GM12891 (cell line): ENCODE results near the gene ZNF425. TPM values are rescaled to one million over a fixed set of nuclear protein-coding genes. Genes with fewer than 3 reads are reported as not detected.

Experiments
- DNase-seq: peaks from one replicate; pipeline ENCODE4 v3.0.0; 2011; ENCODE audit warnings: low spot score; ENCODE audit not compliant: insufficient read length
- FAIRE-seq: peaks from 2 replicates; lab custom pipeline; 2011; peaks lifted over from hg19 to GRCh38; lab: Jason Lieb, UNC
- PAX5 ChIP-seq: IDR thresholded peaks from 2 replicates; pipeline ENCODE4 v1.6.1; 2011; ENCODE audit warnings: low read length, moderate library complexity, mild to moderate bottlenecking; ENCODE audit not compliant: insufficient read depth, severe bottlenecking
- POLR2A ChIP-seq: IDR thresholded peaks from 2 replicates; pipeline ENCODE4 v1.6.1; 2011; ENCODE audit warnings: low read depth, low read length, control low read depth
- POLR2AphosphoS5 ChIP-seq: IDR thresholded peaks from 2 replicates; pipeline ENCODE4 v1.6.1; 2011; ENCODE audit warnings: low read depth, low read length, control low read depth
- POU2F2 ChIP-seq: IDR thresholded peaks from 2 replicates; pipeline ENCODE4 v1.6.1; 2011; ENCODE audit warnings: low read depth, mild to moderate bottlenecking, control low read depth, low read length, moderate library complexity
- SPI1 ChIP-seq: IDR thresholded peaks from 2 replicates; pipeline ENCODE4 v1.6.1; 2011; ENCODE audit warnings: low read depth, low read length, control low read depth
- TAF1 ChIP-seq: IDR thresholded peaks from 2 replicates; pipeline ENCODE4 v1.6.1; 2011; ENCODE audit warnings: low read depth, low read length, control low read depth
- polyA plus RNA-seq: library from polyadenylated mRNA; unstranded; fragments of >200 nt; gene quantifications from one replicate; pipeline ENCODE4 v1.2.1, GENCODE V29; 2012; ENCODE audit warnings: low read depth, missing spikeins, inconsistent platforms; ENCODE audit not compliant: missing spikeins

Gene ZNF425
- 1.1 TPM for polyA plus RNA-seq

- peak; percentile 95 for FAIRE-seq
- TF ChIP-seq PAX5 (no peak), SPI1 (peak; percentile 45), POLR2AphosphoS5 (peak; percentile 90), POU2F2 (peak; percentile 45; the same call in 1 of the 2 replicates), TAF1 (peak; percentile 78; the same call in 1 of the 2 replicates), POLR2A (peak; percentile 96)
- DNase-seq: peak; percentile 96
These were observed at the start of gene ZNF425 for GRCh38 chr7:149125863-149126661. TSS of gene ZNF425 (minus strand) at chr7:149126324. CDS start at chr7:149126213, 111 bp downstream.

GRCh38 chr7:149175150-149175549 is 49.0 kb upstream of the ZNF425 start:
- no peak for TF ChIP-seq PAX5
- no peak for TF ChIP-seq POU2F2
- TF ChIP-seq TAF1: no peak
- FAIRE-seq: no peak
- no peak for DNase-seq

- no peak for FAIRE-seq
- TF ChIP-seq POLR2AphosphoS5 (no peak), SPI1 (no peak), POU2F2 (no peak), TAF1 (no peak), POLR2A (no peak), PAX5 (no peak)
These were observed 46.4 kb upstream of the ZNF425 start for GRCh38 chr7:149172534-149172920.

GRCh38 chr7:149171892-149172533 is 45.9 kb upstream of the ZNF425 start:
- FAIRE-seq (no peak), DNase-seq (no peak)
- TF ChIP-seq SPI1 (no peak), POLR2A (no peak), POLR2AphosphoS5 (no peak), PAX5 (no peak), POU2F2 (no peak), TAF1 (no peak)

More at GRCh38 chr7:149172534-149172920, 46.4 kb upstream of the ZNF425 start:
- no peak for DNase-seq

- FAIRE-seq: no peak
- TF ChIP-seq POLR2AphosphoS5 (no peak), SPI1 (no peak), TAF1 (no peak), POU2F2 (no peak), PAX5 (no peak), POLR2A (no peak)
- DNase-seq: no peak
These were observed 40.7 kb upstream of the ZNF425 start for GRCh38 chr7:149166630-149167352.

- DNase-seq (no peak), FAIRE-seq (no peak)
- TF ChIP-seq PAX5: no peak
- no peak for TF ChIP-seq POLR2A
- TF ChIP-seq POU2F2: no peak
- no peak for TF ChIP-seq SPI1
- TF ChIP-seq POLR2AphosphoS5: no peak
- no peak for TF ChIP-seq TAF1
These were observed 40.0 kb upstream of the ZNF425 start for GRCh38 chr7:149166142-149166541.

- no peak for DNase-seq
- TF ChIP-seq PAX5 (no peak), POLR2A (no peak), SPI1 (no peak), POLR2AphosphoS5 (no peak), POU2F2 (no peak), TAF1 (no peak)
- FAIRE-seq: no peak
These were observed 35.2 kb upstream of the ZNF425 start for GRCh38 chr7:149161241-149161848.

- FAIRE-seq (no peak), DNase-seq (no peak)
- TF ChIP-seq SPI1 (no peak), POLR2AphosphoS5 (no peak), POU2F2 (no peak), POLR2A (no peak), TAF1 (no peak), PAX5 (no peak)
These were observed 30.8 kb upstream of the ZNF425 start for GRCh38 chr7:149156898-149157297.
